ENCODE results near the gene ACSF2.

GRCh38 chr17:50396261-50397110, 29.5 kb upstream of the ACSF2 start:
- TF ChIP-seq CTCF (IDR thresholded peaks at IDR 0.05; ENCODE audit: insufficient read depth, low read length, poor library complexity, severe bottlenecking) (no peak), EZH2phosphoT487 (conservative IDR thresholded peaks at IDR 0.05; ENCODE audit: low read length) (no peak)

Measured in SU-DHL-6 (cell line).